ENCODE data around the gene MEFV.
"Not testable (repeated sequence)": the region's sequence is repeated elsewhere in the genome, so short reads cannot be mapped to it uniquely, and the experiment has no call there.

The MEFV gene

GRCh38 chr16:3215601-3216262, 40.7 kb downstream of the MEFV start:
- no peak for DNase-seq

- no peak for DNase-seq
Measured at GRCh38 chr16:3214904-3215600, 41.4 kb downstream of the MEFV start.

GRCh38 chr16:3212567-3212966, 43.9 kb downstream of the MEFV start:
- DNase-seq: no peak

- DNase-seq: no peak
Measured at GRCh38 chr16:3212006-3212405, 44.4 kb downstream of the MEFV start.

- no peak for DNase-seq
Measured at GRCh38 chr16:3207086-3207953, 49.1 kb downstream of the MEFV start.

- DNase-seq: not testable (repeated sequence)
Measured at GRCh38 chr16:3205939-3206338, 50.5 kb downstream of the MEFV start.

GRCh38 chr16:3202903-3203539, 53.4 kb downstream of the MEFV start:
- no peak for DNase-seq

GRCh38 chr16:3198334-3199072, 57.9 kb downstream of the MEFV start:
- DNase-seq: no peak

- DNase-seq: not testable (repeated sequence)
Measured at GRCh38 chr16:3197694-3198333, 58.6 kb downstream of the MEFV start.

- DNase-seq: no peak
Measured at GRCh38 chr16:3195975-3196374, 60.5 kb downstream of the MEFV start.

- no peak for DNase-seq
Measured at GRCh38 chr16:3194792-3195191, 61.6 kb downstream of the MEFV start.

- DNase-seq: no peak
Measured at GRCh38 chr16:3193221-3194212, 62.9 kb downstream of the MEFV start.

GRCh38 chr16:3192476-3193019, 63.9 kb downstream of the MEFV start:
- no peak for DNase-seq
